CD4-positive, alpha-beta T cell treated with Interleukin-2 at 100 ng/mL for 4 hours (primary cell): ENCODE measurements around the gene ZNF511.
A peak's percentile ranks its signal among the peaks of the same experiment; 100 is the strongest.
"Not testable (repeated sequence)": the region's sequence is repeated elsewhere in the genome, so short reads cannot be mapped to it uniquely, and the experiment has no call there.

ENCODE experiments used
- DNase-seq: peaks from one replicate; pipeline ENCODE4 v3.0.0-alpha.2; 2020; ENCODE audit warnings: low spot score

Gene ZNF511

GRCh38 chr10:133314911-133315310 is 6.2 kb downstream of the ZNF511 start:
- no peak for DNase-seq

DNA sequence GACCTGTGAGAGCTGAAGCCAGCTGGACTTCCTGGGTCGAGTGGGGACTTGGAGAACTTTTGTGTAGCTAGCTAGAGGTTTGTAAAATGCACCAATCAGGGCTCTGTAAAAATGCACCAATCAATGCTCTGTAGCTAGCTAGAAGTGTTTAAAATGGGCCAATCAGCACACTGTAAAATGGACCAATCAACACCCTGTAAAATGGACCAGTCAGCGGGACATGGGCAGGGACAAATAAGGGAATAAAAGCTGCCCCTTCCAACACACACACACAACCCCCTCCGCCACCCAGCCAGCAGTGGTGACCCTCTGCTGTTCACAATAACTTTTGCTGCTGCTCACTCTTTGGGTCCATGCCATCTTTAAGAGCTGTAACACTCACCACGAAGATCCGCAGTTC is 7.1 kb downstream of the ZNF511 start:
- DNase-seq: no peak

DNA sequence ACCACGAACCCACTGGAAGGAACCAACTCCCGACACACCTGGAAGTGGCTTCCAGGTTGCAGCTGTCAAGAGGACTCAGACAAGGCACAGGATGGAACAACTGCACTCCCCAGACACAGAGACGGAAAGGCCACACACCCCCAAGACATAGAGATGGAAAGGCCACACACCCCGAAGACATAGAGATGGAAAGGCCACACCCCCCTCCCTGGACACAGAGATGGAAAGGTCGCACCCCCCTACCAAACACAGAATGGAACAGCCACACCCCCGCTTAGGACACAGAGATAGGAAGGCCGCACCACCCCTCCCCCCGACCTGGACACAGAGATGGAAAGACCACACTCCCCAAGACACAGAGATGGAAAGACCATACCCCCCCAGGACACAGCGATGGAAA is 7.6 kb downstream of the ZNF511 start:
- no peak for DNase-seq

DNA sequence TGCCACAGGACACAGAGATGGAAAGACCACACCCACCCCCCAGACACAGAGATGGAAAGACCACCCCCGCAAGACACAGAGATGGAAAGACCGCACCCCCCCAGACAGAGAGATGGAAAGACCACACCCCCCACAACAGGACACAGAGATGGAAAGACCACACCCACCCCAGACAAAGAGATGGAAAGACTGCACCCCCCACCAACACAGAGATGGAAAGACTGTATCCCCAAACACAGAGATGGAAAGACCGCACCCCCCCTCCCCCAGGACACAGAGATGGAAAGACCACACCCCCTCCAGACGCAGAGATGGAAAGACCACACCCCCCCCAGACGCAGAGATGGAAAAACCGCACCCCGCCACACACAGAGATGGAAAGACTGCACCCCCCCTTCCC is 8.0 kb downstream of the ZNF511 start:
- no peak for DNase-seq

- peak; percentile 73 for DNase-seq
Measured at GRCh38 chr10:133318494-133319127, 9.9 kb downstream of the ZNF511 start.

GRCh38 chr10:133320852-133321422 is 12.2 kb downstream of the ZNF511 start:
- not testable (repeated sequence) for DNase-seq

DNA sequence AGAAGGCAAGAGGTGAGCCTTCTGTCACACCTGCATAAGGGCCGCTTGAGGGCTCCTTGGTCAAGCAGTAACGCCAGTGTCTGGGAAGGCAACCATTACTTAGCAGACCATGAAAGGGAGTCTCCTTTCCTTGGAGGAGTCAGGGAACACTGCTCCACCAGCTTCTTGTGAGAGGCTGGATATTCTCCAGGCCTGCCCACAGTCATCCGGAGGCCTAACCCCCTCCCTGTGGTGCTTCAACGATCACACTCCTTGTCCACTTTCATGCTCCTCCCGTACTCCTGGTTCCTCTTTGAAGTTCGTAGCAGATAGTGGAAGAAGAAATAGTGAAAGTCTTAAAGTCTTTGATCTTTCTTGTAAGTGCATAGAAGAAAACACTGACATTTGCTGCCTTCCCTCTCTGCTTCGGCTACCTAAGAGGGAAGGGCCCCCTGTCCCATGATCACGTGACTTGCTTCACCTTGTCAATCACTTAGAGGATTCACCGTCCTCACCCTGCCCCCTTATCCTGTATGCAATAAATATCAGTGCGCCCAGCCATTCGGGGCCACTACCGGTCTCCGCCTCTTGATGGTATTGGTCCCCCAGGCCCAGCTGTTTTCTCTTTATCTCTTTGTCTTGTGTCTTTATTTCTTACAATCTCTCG is 13.5 kb downstream of the ZNF511 start:
- DNase-seq: not testable (repeated sequence)

DNA sequence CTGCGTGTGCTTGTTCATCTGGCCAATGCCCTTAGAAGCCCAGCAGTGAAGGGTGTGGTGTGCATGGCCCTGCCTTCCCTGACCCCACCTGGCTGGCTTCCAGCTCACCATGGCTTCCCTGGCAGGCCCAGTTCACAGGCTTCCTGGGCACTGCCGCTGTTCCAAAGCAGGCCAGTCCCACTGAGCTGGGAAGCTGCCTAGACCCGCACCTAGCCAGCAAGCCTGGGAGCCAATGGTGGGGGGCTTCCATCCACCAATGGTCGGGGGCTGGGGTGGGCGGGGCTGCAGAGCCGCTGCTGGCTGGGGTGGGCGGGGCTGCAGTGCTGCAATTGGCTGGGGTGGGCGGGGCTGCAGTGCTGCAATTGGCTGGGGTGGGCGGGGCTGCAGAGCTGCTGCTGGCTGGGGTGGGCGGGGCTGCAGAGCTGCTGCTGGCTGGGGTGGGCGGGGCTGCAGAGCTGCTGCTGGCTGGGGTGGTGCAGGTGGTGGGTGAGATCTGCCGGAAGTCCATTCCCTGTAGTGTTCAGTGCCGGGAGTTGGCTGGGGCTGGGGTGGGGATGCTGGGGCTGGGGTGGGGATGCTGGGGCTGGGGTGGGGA is 15.6 kb downstream of the ZNF511 start:
- peak; percentile 63 for DNase-seq

GRCh38 chr10:133324857-133325260 is 16.1 kb downstream of the ZNF511 start:
- no peak for DNase-seq

- DNase-seq: no peak
Measured at GRCh38 chr10:133325440-133326222, 16.9 kb downstream of the ZNF511 start.

DNA sequence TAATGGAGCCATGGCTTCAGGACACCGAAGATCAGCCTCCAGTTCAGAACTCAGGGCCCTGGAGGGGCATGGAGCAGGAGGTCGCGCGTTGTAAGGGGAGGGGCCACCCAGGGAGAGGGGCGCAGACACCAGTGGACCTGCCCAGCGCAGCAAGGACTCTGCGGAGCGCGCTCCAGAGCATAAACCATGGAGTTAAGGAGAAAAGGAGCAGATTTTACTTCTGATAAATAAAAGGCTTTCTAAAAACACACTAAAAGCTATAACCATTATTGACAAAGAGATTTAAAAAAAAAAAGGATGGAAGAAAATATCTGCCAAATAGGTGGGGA is 17.5 kb downstream of the ZNF511 start:
- DNase-seq: no peak

- DNase-seq: no peak
Measured at GRCh38 chr10:133326745-133327650, 18.3 kb downstream of the ZNF511 start.

DNA sequence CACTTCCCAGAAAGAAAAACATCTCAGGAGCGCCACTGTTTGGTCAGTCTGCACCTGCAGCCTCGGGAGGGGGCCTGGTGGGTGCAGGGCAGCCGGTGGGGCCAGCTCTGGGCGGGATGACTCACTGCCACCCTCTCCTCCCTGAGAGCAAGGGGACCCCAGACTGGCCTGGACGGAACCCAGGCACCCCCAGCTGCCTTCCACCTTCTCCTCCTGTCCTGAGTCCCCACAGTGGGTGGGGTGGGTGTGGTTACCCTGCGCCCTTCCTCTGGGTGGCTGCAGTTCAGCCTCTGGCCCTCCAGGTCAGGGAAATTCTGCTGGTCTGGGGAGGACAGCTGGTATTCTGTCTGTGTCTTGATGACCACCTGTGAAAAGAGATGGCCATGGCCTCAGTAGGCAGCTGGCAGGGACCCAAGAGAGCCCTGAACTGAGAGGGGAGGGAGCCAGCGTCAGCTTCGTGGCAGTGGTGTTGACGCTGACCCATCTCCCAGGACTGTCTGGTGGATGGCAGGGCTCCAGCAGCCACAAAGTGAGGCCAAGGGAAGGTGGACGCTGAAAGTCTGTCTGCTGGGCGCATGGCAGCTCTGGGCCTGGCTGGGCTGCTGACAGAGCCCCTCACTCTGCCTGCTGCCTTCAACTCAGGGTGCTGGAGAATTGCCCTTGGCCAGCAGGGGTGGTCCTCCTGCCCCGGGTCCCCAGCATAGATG is 19.1 kb downstream of the ZNF511 start:
- no peak for DNase-seq

GRCh38 chr10:133328358-133329343 is 19.9 kb downstream of the ZNF511 start:
- DNase-seq: no peak

DNA sequence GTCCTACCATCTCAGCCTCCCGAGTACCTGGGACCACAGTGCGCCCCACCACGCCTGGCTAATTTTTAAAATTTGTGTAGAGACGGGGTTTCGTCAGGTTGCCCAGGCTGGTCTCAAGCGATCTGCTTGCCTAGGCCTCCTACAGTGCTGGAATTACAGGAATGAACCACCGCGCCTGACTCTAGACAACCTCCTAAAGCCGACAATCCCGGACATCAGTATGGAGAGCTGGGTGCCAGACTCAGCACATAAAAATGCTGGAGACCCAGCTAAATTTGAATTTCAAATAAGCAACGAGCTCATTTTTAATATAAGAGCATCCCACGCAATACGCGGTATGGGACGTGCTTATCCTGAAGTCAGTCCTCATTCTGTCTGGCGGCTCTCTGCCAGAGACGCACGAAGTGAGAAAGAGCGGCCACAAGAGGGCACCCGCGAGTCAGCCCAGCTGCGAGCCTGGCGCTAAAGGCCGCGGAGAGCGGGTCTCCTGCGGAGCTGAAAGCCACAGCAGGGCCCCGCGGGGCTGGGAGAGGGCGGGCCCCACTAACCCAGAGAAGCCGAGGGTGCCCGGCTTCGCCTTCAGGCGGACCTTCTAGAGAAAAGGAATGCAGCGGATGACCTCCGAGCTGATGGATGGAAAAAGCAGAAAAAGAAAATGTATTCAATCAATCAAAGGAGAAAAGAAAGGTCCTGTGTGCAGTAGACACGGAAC is 20.9 kb downstream of the ZNF511 start:
- DNase-seq: peak; percentile 88

DNA sequence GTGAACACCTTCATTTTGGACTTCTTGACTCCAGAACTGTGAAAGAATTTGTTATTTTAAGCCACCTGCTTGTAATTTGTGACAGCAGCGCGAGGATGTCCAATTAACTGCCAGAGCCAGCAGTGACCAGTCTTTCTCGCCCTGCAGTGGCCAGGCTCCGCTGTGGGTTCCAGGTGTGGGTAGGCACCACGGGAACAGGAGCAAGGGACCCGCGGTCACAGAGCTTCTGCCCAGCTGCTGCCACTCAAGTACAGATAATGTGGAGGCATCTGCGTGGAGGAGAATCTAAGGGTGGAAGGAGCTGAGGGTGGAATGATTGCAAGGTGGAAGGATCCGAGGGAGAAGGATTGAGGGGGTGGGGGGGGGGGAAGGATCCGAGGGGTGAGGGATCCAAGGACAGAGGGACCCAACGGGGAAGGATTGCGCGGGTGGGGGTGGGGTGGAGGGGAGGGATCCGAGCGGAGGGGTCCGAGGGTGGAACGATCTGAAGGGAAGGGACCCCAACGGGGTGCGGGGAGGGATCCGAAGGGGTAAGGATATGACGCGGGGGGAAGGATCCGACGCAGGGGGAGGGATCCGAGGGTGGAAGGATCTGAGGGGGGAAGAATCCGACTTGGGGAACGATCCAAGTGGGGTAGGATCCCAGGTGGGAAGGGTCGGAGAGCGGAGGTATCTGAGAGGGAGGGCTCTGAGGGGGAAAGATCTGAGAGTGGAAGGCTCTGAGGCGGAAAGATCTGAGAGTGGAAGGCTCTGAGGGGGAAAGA is 24.4 kb downstream of the ZNF511 start:
- DNase-seq: no peak

GRCh38 chr10:133334503-133335245 is 26.0 kb downstream of the ZNF511 start:
- DNase-seq: no peak
